Activated T-helper 1 cell treated with anti-CD3 and anti-CD28 coated beads, Interleukin-2, amount 50 U/mL, for 16 hours (primary cell): ENCODE data around the gene OR51I1.

Experiments
- DNase-seq, 2 donors: peaks; one replicate each; pipeline ENCODE4 v3.0.0-alpha.2; 2020; ENCODE audit warnings: low read depth in 1 of 2, low spot score in 1 of 2

The OR51I1 gene, protein sequence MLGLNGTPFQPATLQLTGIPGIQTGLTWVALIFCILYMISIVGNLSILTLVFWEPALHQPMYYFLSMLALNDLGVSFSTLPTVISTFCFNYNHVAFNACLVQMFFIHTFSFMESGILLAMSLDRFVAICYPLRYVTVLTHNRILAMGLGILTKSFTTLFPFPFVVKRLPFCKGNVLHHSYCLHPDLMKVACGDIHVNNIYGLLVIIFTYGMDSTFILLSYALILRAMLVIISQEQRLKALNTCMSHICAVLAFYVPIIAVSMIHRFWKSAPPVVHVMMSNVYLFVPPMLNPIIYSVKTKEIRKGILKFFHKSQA

DNA sequence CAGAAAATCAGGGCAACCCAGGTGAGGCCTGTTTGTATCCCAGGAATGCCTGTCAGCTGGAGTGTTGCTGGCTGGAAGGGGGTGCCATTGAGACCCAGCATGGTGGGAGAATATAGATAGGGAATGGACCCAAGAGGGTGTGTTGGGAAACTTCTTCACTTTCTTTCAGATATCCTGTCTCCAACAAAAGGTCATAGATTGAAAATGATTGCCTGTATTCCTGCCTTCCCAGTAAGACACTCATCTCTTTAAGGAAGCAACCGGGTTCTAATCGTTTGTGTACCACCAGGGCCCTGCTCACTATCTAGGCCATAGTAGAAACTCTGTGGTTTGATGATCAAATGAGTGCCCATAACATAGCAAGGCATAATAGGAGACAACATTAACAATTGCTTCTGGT, at the start of gene OR51I1:
TSS of gene OR51I1 (minus strand) at position 101 of the 400 bp plus-strand sequence. CDS start at position 101, 0 bp downstream.
- DNase-seq = no peak

DNA sequence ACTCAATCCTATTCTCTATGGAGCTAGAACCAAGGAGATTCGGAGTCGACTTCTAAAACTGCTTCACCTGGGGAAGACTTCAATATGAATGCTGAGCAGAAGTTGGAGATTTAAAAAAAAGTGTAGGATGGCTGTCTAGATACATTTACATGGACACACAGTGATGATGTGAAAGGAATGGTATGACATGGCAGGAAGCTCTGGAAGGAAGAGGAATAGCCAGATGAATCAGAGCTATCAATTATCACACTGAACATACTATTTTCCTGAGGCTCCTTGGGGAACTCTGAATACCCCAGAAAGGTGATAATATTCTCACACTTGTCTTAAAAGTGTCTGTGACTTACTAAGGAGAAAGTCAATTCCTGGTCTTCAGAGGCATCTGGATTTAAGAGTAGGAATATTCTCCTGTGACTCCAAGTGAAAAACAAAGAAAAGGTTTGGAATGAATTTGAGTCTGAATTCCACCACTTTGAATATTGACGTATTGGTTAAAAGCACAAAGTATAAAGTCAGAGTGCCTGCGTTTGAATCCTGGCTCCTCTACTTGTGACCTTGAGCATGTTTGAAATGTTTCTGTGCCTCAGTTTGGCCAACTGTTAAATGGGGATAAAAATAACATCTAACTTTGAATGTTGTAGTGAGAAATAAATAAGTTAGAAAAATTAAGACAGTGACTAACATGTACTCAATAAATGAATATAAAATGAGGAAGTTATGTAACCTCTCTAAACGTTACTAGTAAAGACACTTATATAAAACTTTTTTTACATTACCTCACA, 48.5 kb upstream of the OR51I1 start:
- DNase-seq = no peak

DNA sequence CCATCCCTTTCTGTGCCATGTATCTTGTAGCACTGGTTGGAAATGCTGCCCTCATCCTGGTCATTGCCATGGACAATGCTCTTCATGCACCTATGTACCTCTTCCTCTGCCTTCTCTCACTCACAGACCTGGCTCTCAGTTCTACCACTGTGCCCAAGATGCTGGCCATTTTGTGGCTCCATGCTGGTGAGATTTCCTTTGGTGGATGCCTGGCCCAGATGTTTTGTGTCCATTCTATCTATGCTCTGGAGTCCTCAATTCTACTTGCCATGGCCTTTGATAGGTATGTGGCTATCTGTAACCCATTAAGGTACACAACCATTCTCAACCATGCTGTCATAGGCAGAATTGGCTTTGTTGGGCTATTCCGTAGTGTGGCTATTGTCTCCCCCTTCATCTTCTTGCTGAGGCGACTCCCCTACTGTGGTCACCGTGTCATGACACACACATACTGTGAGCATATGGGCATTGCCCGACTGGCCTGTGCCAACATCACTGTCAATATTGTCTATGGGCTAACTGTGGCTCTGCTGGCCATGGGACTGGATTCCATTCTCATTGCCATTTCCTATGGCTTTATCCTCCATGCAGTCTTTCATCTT, 47.6 kb upstream of the OR51I1 start:
- DNase-seq = no peak

DNA sequence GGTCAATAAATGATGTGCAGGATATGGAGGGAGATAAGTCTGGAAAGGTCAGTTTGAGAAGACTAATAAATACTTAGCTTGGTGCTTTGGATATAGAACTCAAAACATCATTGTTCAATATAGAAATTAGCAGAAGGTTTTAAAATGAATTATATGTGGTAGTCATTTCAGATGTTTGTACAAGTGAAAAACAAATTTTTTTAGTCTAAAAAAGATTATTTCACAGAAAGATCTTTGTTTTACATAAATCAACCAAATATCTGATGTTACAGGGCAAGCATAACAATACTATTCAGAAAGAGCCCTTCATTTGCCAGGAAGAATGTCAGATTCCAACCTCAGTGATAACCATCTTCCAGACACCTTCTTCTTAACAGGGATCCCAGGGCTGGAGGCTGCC, 47.1 kb upstream of the OR51I1 start, which contains the start of gene OR52D1:
TSS of gene OR52D1 (plus strand) at position 301 of the 400 bp plus-strand sequence. CDS start at position 323, 22 bp downstream.
- DNase-seq = no peak

DNA sequence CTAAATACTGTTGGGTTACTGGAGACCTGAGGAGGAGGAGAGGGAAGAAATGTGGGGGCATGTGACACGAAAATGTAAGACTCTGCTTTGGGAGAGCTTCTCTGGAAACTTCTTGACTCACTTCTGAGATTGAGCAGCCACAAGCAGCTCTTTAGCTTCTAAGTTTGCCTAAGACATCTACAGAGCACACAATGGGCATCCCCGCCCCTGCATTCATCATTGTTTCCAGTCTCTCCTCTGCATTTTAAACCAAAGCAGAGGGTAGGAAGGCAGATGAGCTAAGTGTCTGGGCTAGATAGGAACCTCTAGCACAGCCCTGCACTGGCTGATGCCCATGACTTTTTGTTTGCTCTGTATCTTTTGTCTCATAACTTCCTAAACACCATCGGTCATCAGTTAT, 45.1 kb upstream of the OR51I1 start:
- DNase-seq = no peak

DNA sequence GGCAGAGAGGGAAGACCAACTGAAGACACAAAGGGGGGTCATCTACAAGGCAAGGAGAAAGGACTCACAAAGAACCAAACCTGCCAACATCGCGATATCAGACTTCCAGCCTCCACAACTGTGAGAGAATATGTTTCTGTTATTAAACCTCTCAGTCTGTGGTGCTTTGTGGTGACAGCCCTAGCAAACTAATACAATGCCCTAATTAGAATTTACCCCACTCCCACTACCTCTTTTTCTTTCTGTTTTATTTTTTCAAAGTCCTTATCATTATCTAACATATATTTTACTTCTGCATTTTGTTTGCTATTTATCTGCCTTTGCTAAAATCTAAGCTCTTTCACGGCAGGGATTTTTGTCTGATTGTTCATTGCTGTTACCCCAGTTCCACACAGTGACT, 44.7 kb upstream of the OR51I1 start:
- DNase-seq = no peak

DNA sequence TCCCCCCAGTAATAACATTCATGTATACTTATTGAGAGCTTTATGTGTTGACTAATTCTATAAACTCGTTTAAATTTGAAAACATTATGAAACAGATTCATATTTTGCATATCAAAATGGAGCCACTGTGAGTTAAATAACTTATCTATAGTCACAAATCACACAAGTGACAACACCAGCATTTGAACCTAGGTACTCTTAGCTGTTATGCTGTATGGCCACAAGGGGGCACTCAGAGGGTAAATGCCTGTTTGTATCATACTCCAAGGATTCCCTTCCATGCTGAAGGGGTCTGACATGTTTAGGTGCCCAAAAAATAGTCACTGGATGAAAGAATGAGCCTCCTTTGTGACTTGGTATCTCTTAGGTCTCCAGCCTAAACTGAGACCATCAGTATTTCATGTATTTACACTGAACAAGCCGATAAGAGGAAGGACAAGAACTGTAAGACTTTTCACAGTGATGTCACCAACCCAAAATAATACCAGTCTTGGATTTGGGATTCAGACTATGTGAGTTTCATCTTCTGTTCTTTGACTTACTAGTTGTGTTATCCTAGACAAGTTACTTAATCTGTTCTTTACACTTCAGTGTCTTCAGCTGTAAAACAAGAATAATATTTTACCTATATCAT, 35.0 kb upstream of the OR51I1 start:
- no peak for DNase-seq

DNA sequence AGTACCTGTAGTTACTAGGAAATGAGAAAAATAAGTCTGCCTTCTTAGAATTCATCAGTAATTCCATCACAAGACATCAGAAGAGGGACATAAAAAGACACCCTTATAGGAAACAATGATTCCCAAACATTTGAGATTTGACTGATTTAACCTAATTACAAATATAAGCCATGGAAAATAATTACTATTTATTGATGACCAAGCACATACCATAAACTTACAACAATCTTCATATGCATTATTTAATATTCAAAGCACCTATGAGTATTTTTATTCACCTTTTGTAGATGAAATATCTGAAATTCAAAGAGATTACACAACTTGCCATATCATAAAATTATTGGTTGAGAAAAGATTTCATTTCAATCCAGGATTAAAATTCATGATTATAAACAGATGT, 32.6 kb upstream of the OR51I1 start:
- DNase-seq = no peak

DNA sequence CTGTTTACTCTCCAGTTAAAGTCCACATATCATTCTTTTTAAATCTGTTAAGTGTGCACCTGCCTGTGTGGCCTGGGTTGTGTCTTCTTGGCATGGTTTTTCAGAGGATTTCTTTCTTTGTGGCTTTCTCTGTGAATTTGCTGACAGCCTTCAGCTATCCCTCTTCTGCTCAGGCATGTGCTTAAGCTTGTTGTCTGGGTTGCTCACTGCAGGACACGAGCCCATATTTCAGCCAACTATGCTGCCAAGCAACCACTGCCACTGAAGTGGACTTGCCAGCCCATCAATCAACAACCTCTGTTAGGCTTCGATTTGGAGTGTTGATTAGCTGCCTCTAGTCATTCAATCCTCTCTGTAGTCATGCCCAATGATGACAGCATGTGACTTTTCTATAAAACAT, 26.2 kb upstream of the OR51I1 start:
- no peak for DNase-seq

DNA sequence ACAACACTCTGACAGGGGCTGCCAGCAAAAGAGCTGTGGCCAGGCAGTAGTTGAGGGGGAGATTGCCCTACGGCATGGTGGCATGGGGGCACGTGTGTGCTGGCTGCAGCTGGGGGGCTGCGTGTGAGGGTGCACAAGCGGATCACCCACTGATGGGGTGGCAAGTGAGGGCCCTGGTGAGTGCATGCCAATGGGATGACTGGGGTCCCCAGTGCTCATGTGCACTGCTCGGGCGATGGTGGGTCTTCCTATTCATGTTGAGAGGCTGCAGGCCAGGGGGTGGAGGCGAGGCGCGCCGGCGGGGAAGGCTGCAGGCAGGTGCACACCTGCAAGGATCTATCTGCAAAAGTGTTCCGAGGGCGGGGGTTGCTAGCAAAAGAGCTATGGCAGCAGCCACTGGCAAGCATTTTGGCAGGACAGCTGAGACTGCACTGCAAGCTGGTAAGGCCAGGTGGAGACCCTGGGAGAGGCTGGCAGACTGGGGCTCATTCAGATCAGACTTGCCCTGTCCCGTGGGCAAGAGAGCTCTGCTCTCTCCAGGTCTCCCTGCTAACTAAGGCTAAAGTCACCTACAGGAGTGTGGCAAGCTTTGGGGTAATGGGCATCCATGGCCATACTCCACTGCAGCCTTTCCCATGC, 19.8 kb upstream of the OR51I1 start:
- DNase-seq = no peak

DNA sequence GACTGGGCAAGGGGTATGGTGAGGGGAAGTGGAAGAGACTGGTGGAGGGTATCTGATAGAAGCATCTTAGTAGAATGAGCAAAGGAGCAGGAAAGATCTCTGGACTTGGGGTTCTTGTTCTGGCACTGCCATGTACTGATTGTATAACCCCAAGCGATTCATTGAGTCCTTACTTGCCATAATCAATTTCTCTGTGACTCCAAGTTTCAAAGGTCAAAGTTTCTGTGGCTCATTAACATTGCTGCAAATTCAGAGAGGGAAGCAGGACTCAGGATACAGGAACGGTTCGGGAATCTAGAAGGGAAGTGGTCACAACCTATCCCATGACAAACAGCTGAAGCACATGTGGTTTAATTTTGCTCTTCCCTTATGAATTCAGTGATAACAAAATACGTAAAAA, 8.1 kb upstream of the OR51I1 start:
- DNase-seq = no peak

DNA sequence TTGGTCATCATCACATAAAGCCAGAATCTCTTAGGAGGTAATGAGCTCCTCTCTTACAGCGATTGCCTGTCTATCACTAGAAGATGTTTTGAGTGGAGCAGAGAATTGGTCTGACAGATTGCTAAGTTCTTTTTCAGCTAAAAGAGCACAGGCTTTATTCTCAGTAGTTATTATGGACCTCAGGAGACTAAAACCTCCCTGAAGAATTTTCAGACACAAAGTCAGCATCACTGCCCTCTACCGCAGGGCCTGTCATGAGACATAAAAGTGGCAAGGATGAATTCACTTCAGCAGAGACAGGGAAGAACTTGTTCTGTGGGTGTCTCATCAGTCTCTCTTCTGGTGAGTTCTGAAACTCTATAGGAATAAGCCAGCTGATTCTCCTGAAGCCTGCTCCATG, 7.7 kb upstream of the OR51I1 start, which contains the start of gene OR51I2:
TSS of gene OR51I2 (plus strand) at position 301 of the 400 bp plus-strand sequence. CDS start 4,166 bp downstream, outside the sequence.
- DNase-seq = no peak

DNA sequence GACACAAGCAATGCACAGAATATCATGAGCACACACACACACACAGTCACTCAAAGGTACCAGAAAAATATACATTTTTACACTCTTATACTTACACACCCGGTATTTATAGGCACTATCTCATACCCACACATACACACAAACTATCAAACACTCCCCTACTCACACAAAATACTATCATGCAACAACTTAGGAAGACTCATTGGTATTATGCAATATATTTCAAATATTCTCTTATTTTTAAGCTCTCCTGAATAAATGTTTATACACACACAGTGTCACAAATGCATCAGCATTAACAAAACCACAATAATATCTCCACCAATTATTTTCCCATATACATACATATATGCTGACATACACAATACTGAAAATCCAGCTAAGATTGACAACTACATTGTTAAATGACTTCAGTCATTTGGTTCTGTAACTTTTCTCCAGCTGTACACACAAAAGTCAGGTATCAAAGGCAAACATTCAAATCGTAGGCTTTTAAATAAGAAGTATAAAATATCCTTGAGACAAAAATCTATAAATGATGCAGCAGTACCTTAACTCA, 2.6 kb upstream of the OR51I1 start:
- DNase-seq = no peak

DNA sequence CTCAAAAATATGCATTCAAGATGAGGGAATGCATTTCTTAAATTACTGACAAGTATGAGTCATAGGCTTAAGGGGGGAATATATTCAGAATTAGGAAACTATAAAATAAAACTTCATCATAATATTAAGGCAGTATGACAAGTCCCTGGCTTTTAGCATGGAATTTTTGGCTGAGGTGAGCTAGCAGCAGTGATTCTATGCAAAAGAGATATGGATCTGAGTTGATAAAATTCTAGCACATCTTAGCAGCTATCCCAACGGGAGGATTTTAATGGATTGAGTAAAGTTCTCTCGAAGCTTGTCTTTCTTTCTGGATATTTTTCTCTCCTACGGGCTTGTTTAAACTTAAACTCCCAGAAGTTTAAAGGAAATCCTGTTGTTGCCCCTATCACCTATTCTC, 18.2 kb downstream of the OR51I1 start:
- DNase-seq = no peak

DNA sequence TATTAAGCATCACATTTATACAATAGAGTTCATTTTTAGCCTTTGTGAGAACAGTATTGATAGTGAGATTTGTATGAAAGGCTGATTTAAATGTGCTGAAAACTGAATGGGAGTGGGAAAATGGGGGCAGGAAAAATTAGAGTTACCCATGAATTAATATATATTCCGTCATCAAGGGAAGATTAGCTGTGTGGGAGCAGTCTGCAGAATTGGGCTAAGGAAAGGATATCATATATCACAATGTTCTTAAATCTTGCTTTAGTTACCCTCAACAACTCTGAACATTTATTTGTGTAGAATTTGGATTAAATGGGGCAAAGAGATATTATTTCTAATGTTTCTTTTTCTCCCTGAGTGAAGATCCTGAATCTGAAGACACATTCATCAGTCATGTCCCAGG, 19.5 kb downstream of the OR51I1 start, which contains the start of gene OR51Q1:
TSS of gene OR51Q1 (plus strand) at position 301 of the 400 bp plus-strand sequence. CDS start at position 391, 90 bp downstream.
- DNase-seq = no peak

DNA sequence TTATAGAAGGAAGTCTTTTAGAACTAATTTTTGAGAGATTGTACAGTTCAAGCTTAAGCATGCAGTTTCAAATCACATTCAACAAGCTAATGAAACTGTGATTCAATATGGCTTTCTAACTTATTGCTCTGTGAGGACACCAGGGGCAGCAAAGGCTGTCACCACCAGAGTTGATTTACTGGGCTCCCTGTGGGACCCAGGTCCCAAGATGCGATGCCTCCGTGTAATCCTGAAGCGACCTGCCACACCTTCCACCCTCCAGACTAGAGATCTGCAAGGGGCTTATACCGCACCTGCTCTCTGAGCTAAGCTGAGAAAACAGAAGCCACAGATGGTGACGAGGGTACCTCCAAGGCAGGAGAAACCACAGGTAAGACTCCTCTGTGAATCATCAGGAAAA, 20.3 kb downstream of the OR51I1 start:
- no peak for DNase-seq

DNA sequence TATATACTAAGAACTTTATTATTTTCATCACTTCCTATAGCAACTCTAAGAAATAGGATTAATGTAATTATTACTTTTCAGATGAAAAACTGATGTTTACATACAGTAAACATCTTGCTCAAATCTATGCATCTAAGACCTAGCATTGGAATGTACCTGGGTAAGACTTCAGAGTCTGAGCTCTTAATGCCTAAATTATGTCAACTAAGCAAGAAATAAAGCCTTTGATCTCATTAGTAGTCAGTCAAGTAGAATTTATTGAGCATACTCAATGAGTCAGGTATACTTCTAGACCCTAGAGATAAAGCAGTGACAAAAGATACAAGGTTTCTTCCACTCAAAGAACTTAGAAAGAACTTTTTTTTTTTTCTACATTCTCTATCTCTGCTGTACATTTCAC, 36.1 kb downstream of the OR51I1 start:
- DNase-seq = no peak

DNA sequence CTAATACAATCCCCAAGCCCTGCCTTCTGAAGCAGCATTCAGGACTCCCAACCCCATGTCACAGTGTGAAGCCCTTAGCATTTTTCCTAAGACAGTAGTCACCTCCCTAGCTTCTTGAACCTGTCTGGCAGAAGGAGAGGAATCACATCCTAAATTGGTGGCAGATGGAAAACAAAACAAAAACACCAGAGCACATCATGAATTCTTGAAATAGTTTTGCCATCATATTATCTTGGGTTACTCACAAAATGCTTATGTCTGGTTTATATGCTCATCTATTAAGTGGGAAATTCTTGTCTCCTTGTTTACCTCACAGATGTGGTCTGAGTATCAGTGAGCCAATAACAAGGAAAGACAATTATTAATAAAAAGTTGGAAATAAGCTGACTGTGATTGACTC, 42.4 kb downstream of the OR51I1 start:
- no peak for DNase-seq

DNA sequence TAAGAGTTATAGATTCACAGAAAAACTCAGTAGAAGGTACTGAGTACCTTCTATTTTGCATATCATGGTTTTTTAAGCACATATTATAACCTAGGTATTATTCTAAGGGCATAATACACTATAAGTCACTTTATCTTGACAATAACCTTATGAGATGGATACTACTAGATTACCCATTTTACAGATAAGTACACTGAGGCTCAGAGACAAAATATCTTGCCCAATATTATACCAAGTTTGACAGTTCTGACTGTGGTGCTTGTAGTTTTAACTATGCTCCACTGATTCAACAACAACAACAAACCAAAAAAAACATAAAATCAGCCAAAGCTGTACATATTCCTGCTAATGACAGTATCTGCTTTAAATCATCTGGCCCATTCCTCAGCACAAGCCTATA, 47.2 kb downstream of the OR51I1 start:
- no peak for DNase-seq
